Chondrocyte (in vitro differentiated cells): ENCODE data around the gene ELF1. TPM values are rescaled to one million over a fixed set of nuclear protein-coding genes. Genes with fewer than 3 reads are reported as not detected.

Experiments
- DNase-seq: peaks from one replicate; pipeline ENCODE4 v3.0.0; 2021; ENCODE audit warnings: mixed read lengths, low spot score
- H3K27ac Mint-ChIP-seq: one replicate; pipeline ENCODE4 v1.8.0; 2021; ENCODE audit warnings: mild to moderate bottlenecking, moderate library complexity, mixed read lengths; ENCODE audit not compliant: unreplicated experiment
- H3K27me3 Mint-ChIP-seq: 2 replicates; pipeline ENCODE4 v1.8.0; 2021; ENCODE audit warnings: low read depth, mixed read lengths
- H3K36me3 Mint-ChIP-seq: 2 replicates; pipeline ENCODE4 v1.8.0; 2021; ENCODE audit warnings: low read depth, mixed read lengths
- H3K4me1 Mint-ChIP-seq: 2 replicates; pipeline ENCODE4 v1.8.0; 2021; ENCODE audit warnings: low read depth, mild to moderate bottlenecking, mixed read lengths
- H3K4me3 Mint-ChIP-seq: one replicate; pipeline ENCODE4 v1.8.0; 2021; ENCODE audit warnings: mild to moderate bottlenecking, moderate library complexity, mixed read lengths; ENCODE audit not compliant: unreplicated experiment
- H3K9me3 Mint-ChIP-seq: 2 replicates; pipeline ENCODE4 v1.8.0; 2021; ENCODE audit warnings: low read depth, mixed read lengths
- total RNA-seq: library from RNA; stranded (reverse); gene quantifications from 3 replicates; pipeline ENCODE4 v1.2.1, GENCODE V29; 2021
- TF ChIP-seq, protein P1 (sequence below): fragments of 200-600 bp; sonication (generic); IDR thresholded peaks from 2 replicates; pipeline ENCODE4 v1.5.0; 2021; ENCODE audit warnings: antibody characterized with exemption, mild to moderate bottlenecking, moderate library complexity

ELF1 gene
- total RNA-seq, 1 donor from 2014 or later = 45.8 TPM

DNA sequence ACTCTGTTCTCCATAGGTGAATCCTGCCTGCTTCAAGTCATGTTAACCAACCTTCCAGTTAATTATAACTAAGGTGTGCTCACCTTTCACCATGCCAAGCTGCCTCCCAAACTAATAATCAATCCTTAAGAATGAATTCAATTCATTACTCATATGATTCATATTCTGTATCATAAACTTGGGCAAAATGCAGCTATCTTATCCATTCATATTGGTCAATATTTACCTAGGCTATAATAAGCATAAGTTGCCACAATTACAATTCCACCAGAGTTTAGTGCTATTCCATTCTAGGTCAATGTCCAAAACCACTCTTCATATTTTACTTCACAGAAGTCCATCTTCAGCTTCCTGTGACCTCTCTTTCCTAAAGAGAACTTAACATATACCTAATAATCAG is 13.4 kb downstream of the ELF1 start:
- no peaks in the 10 kb centered on the region for H3K27me3 Mint-ChIP-seq
- no peaks in the 10 kb centered on the region for H3K9me3 Mint-ChIP-seq
- TF ChIP-seq, protein P1, sequence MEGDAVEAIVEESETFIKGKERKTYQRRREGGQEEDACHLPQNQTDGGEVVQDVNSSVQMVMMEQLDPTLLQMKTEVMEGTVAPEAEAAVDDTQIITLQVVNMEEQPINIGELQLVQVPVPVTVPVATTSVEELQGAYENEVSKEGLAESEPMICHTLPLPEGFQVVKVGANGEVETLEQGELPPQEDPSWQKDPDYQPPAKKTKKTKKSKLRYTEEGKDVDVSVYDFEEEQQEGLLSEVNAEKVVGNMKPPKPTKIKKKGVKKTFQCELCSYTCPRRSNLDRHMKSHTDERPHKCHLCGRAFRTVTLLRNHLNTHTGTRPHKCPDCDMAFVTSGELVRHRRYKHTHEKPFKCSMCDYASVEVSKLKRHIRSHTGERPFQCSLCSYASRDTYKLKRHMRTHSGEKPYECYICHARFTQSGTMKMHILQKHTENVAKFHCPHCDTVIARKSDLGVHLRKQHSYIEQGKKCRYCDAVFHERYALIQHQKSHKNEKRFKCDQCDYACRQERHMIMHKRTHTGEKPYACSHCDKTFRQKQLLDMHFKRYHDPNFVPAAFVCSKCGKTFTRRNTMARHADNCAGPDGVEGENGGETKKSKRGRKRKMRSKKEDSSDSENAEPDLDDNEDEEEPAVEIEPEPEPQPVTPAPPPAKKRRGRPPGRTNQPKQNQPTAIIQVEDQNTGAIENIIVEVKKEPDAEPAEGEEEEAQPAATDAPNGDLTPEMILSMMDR = no peak
- peak overlapping the region; percentile 10 for H3K27ac Mint-ChIP-seq
- no peak overlapping the region for H3K4me3 Mint-ChIP-seq
- no peaks in the 10 kb centered on the region for H3K36me3 Mint-ChIP-seq
- DNase-seq = no peak
- H3K4me1 Mint-ChIP-seq = peaks cover 32% of the 10 kb centered on the region

GRCh38 chr13:41004875-41005693 is 14.0 kb downstream of the ELF1 start:
- Mint-ChIP-seq H3K36me3 (no peaks in the 10 kb centered on the region), H3K27ac (peak overlapping the region; percentile 10)

DNA sequence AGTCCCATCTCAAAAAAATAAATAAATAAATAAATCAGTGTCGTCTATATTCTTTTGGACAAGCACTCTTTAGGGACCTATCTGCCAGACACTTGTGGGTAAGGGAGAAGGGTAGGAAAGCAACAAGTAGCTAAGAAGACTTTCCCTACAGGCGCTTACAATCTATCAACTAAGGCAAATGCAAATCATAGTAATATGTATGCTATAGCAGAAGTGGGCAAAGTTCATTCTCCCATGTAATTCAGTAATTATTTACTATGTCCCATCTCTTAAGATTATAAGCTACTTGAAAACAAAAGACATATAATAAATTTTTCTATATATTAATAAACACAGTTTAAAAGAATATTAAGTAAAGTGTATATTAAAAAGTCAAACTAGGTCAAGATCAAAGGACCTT is 16.5 kb downstream of the ELF1 start:
- H3K4me3 Mint-ChIP-seq = no peak overlapping the region
- TF ChIP-seq, protein P1 = no peak
- H3K4me1 Mint-ChIP-seq = peaks cover 22% of the 10 kb centered on the region
- no peak overlapping the region for H3K27ac Mint-ChIP-seq
- no peaks in the 10 kb centered on the region for H3K9me3 Mint-ChIP-seq
- no peaks in the 10 kb centered on the region for H3K36me3 Mint-ChIP-seq
- no peak for DNase-seq
- no peaks in the 10 kb centered on the region for H3K27me3 Mint-ChIP-seq

More at GRCh38 chr13:41004875-41005693, 14.0 kb downstream of the ELF1 start:
- TF ChIP-seq, protein P1 = no peak
- Mint-ChIP-seq H3K4me1 (peaks cover 32% of the 10 kb centered on the region), H3K4me3 (no peak overlapping the region), H3K9me3 (no peaks in the 10 kb centered on the region), H3K27me3 (no peaks in the 10 kb centered on the region)
- no peak for DNase-seq

GRCh38 chr13:41001695-41002094 is 17.4 kb downstream of the ELF1 start:
- Mint-ChIP-seq H3K4me1 (peaks cover 14% of the 10 kb centered on the region), H3K27me3 (no peaks in the 10 kb centered on the region), H3K27ac (no peak overlapping the region), H3K4me3 (no peak overlapping the region), H3K36me3 (peaks cover 3% of the 10 kb centered on the region), H3K9me3 (no peaks in the 10 kb centered on the region)
- TF ChIP-seq, protein P1 = no peak
- no peak for DNase-seq

- Mint-ChIP-seq H3K27me3 (no peaks in the 10 kb centered on the region), H3K4me3 (no peak overlapping the region), H3K4me1 (peaks cover 13% of the 10 kb centered on the region), H3K27ac (no peak overlapping the region), H3K36me3 (peaks cover 3% of the 10 kb centered on the region), H3K9me3 (no peaks in the 10 kb centered on the region)
- TF ChIP-seq, protein P1 = no peak
- DNase-seq = no peak
Measured at GRCh38 chr13:40999416-40999815, 19.7 kb downstream of the ELF1 start.
